Heart left ventricle (tissue), 16 donors: ENCODE measurements around the gene WDTC1. TPM values are rescaled to one million over a fixed set of nuclear protein-coding genes. Genes with fewer than 3 reads are reported as not detected.

Experiments used
- ATAC-seq, 4 donors: fragments of 200-7000 bp; cut with Tn5 transposase; one replicate each; pipeline ENCODE4 v1.9.1; 2020 to 2022; ENCODE audit warnings: moderate library complexity in 4 of 4, mild to moderate bottlenecking in 3 of 4, moderate number of reproducible peaks in 1 of 4
- DNase-seq, 5 donors: peaks; one replicate each; pipeline ENCODE4 v3.0.0-alpha.2; 2020
- H3K27ac ChIP-seq, 12 donors: fragments of 200-600 bp; sonication (generic) in 4 of 12; one replicate each; pipeline versions ENCODE4 v1.5.0 to v1.8.0; 2016 to 2022; ENCODE audit warnings: mild to moderate bottlenecking in 2 of 12
- H3K27me3 ChIP-seq, 9 donors: fragments of 200-600 bp; sonication (generic) in 2 of 9; one replicate each; pipeline versions ENCODE4 v1.5.1 to v1.8.0; 2016 to 2022; ENCODE audit warnings: mild to moderate bottlenecking in 3 of 9
- H3K36me3 ChIP-seq, 9 donors: fragments of 200-600 bp; sonication (generic) in 2 of 9; one replicate each; pipeline versions ENCODE4 v1.5.0 to v1.8.0; 2018 to 2022; ENCODE audit warnings: mild to moderate bottlenecking in 2 of 9
- H3K4me1 ChIP-seq, 12 donors: fragments of 200-600 bp; sonication (generic) in 4 of 12; one replicate each; pipeline versions ENCODE4 v1.5.0 to v1.8.0; 2016 to 2022; ENCODE audit warnings: mild to moderate bottlenecking in 3 of 12
- H3K4me3 ChIP-seq, 12 donors: fragments of 200-600 bp; sonication (generic) in 4 of 12; one replicate each; pipeline versions ENCODE4 v1.5.0 to v1.8.0; 2017 to 2022; ENCODE audit warnings: mild to moderate bottlenecking in 9 of 12, moderate library complexity in 4 of 12
- H3K9me3 ChIP-seq, 12 donors: fragments of 200-600 bp; sonication (generic) in 4 of 12; one replicate each; pipeline versions ENCODE4 v1.5.0 to v1.8.0; 2016 to 2022; ENCODE audit warnings: mild to moderate bottlenecking in 1 of 12
- POLR2A ChIP-seq, 2 donors: fragments of 450-650 bp; IDR thresholded peaks; one replicate each; pipeline ENCODE4 v1.6.1; 2017; ENCODE audit warnings: antibody characterized with exemption in 2 of 2, mild to moderate bottlenecking in 2 of 2, moderate library complexity in 2 of 2
- WGBS, 4 donors: extraction: QIAGEN DNeasy Blood & Tissue Kit in 2 of 4; methylation state at CpG; one replicate each; pipeline versions ENCODE4 v1.1.5 to v1.1.7; 2013 to 2018; 5-methylcytosine and 5-hydroxymethylcytosine counted together
- intact Hi-C, 10 donors: fragments of 100-400 bp; cut with DNase I; formaldehyde crosslinking; loops; one replicate each; pipeline versions ENCODE4 v1.11.1 to v1.14.2; 2022
- polyA plus RNA-seq, 2 donors: library from polyadenylated mRNA; stranded (reverse); fragments of 200-250 nt; gene quantifications; one replicate each; pipeline ENCODE4 v1.2.3, GENCODE V29; 2013
- total RNA-seq, 9 donors: library from RNA; depleted of rRNA in 2 of 9; stranded (reverse); fragments of >200 nt in 2 of 9; fragmentation: NEBNext Ultra II Directional in 3 of 9; extraction: Animal tissue kit (Norgen Biotek cat#: 25700) in 3 of 9; gene quantifications; one replicate each; pipeline versions ENCODE4 v1.1.0 to v1.2.4, GENCODE V29; 2016 to 2023
- TF ChIP-seq, protein P1 (sequence below), 12 donors: fragments of 200-600 bp; sonication (generic) in 4 of 12; IDR thresholded peaks; one replicate each; pipeline versions ENCODE4 v1.5.0 to v1.8.0; 2018 to 2022; ENCODE audit warnings: antibody characterized with exemption in 12 of 12, mild to moderate bottlenecking in 5 of 12
- donor health status: ischemic (EF 13 %, LVEDD 7.1; RV severe dilation, severe dysfunction).
- donor health status: healthy with polysubstance abuse.
- donor health status: DM: no; HTN: yes; CAD: no.
- donor health status: DM: no; HTN: no; CAD: no.
- donor health status: ischemic (EF 25% LVEDD 6.9; RV normal size, moderate dysfunction).
- donor health status: ischemic (EF 25% LVEDD 5.7; RV mildly dilated, moderate dysfunction).
- donor health status: healthy.
- donor health status: DM: yes; HTN: yes; CAD: no.
- donor health status: ischemic (EF 35%, LVEDD 5.7; RV mildly dilated, moderate dysfunction).
- donor health status: nonischemic (EF 11% LVEDD 7.7; RV severe dilation, severe dysfunction).
- donor health status: DM: yes; HTN: yes; CAD: no.
- donor health status: PGD.
- donor health status: ischemic (EF 29% LVEDD 5.4; RV normal size, mild dysfunction).
- donor health status: nonischemic (EF 23%, LVEDD 6.1; RV moderate dilation, normal function).

The WDTC1 gene
- total and polyA plus RNA-seq, 11 donors = 30.8 to 94.5 (median 59.6) TPM

DNA sequence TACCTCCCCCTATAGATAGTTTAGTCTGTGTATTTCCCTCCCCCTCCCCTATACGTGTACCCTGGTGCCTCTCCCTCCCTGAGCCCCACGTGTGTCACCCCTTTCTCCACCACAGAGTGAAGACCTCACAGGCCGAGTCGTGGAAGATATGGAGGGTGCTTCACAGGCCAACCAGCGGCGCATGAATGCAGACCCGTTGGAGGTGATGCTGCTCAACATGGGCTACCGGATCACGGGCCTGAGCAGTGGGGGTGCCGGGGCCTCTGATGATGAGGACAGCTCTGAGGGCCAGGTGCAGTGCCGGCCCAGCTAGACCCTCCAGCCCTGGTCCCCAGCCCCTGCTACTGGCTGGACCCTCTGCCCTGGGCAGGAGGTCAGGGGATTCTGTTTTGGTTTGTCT, 71.6 kb downstream of the WDTC1 start:
- WGBS, 4 donors = 87 to 91% (median 89%) methylated on average over 11 of the region's 11 CpGs
- intact Hi-C loops = loop anchor here in 3 of 10 donors (5.0 to 10.0 kb wide), 3 partner anchors 36 to 359 kb away; partner anchors contain the start of gene SYTL1 (in 1 of the 3)
- peaks cover 0 to 71% (median 51%) of the 10 kb centered on the region in 9 donors for H3K36me3 ChIP-seq
- no peak overlapping the region for H3K27ac ChIP-seq
- no peaks in the 10 kb centered on the region for H3K27me3 ChIP-seq
- no peaks in the 10 kb centered on the region for H3K9me3 ChIP-seq
- H3K4me1 ChIP-seq = peaks cover 0 to 6% (median 3%) of the 10 kb centered on the region in 12 donors
- DNase-seq (no peak), ATAC-seq (no peak)
- H3K4me3 ChIP-seq = no peak overlapping the region
- TF ChIP-seq POLR2A (IDR thresholded peaks at IDR 0.05) = no peak
- TF ChIP-seq, protein P1, sequence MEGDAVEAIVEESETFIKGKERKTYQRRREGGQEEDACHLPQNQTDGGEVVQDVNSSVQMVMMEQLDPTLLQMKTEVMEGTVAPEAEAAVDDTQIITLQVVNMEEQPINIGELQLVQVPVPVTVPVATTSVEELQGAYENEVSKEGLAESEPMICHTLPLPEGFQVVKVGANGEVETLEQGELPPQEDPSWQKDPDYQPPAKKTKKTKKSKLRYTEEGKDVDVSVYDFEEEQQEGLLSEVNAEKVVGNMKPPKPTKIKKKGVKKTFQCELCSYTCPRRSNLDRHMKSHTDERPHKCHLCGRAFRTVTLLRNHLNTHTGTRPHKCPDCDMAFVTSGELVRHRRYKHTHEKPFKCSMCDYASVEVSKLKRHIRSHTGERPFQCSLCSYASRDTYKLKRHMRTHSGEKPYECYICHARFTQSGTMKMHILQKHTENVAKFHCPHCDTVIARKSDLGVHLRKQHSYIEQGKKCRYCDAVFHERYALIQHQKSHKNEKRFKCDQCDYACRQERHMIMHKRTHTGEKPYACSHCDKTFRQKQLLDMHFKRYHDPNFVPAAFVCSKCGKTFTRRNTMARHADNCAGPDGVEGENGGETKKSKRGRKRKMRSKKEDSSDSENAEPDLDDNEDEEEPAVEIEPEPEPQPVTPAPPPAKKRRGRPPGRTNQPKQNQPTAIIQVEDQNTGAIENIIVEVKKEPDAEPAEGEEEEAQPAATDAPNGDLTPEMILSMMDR (IDR thresholded peaks at IDR 0.05) = no peak

DNA sequence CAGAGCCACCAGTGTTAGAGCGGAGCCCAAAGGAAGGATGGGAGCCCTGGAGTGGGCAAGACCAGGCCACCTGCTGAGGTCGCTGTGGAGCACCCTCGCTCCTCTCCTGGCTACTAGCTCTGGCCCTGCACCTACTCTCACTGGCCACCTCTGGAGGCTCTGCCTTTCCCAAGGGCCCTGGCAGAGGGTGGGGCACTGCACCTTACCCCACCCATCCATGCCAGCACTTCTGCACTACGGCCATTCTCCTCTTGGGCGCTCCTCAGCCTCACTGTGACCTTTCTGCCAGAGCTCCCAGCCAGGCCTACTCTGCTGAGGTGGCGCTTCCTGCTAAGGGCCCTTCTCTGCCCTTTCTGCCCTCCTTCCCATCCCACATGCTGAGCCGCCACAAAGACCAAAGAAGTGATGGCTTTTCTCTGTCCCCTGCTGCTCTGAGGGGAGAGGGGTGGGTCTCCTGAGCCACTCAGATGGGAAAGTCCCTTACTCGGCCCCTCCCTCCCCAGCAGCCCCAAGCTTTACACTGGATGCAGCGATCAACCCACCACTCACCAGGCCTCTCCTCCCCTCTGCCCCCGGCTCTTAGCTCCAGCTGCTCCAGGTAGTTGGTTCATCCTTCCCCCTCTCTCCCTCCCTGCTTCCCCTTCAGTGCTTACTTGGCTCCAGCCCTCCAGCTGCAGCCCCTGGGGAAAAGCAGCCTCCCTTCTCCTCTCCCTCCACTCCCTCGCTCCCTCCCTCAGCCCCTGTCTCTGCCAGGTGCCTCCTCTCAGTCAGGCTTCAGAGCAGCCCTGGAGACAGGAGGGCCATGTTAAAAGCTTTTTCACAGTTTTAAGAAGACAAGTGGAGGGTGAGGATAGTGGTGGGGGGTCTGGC, 72.7 kb downstream of the WDTC1 start:
- Histone ChIP-seq H3K4me1 (no peaks in the 10 kb centered on the region), H3K9me3 (no peaks in the 10 kb centered on the region), H3K27me3 (no peaks in the 10 kb centered on the region), H3K36me3 (peaks cover 0 to 67% (median 42%) of the 10 kb centered on the region in 9 donors), H3K4me3 (no peak overlapping the region), H3K27ac (no peak overlapping the region)
- no peak for TF ChIP-seq POLR2A (IDR thresholded peaks at IDR 0.05)
- TF ChIP-seq, protein P1 (IDR thresholded peaks at IDR 0.05) = no peak
- ATAC-seq (peak in 1 of 4 donors; percentile 14), DNase-seq (no peak)
- intact Hi-C loops = loop anchor here in 3 of 10 donors (5.0 to 10.0 kb wide), 3 partner anchors 35 to 358 kb away; partner anchors contain the start of gene SYTL1 (in 1 of the 3)
- 85 to 93% (median 87%) methylated on average over 10 to 11 of the region's 11 CpGs for WGBS, 4 donors

DNA sequence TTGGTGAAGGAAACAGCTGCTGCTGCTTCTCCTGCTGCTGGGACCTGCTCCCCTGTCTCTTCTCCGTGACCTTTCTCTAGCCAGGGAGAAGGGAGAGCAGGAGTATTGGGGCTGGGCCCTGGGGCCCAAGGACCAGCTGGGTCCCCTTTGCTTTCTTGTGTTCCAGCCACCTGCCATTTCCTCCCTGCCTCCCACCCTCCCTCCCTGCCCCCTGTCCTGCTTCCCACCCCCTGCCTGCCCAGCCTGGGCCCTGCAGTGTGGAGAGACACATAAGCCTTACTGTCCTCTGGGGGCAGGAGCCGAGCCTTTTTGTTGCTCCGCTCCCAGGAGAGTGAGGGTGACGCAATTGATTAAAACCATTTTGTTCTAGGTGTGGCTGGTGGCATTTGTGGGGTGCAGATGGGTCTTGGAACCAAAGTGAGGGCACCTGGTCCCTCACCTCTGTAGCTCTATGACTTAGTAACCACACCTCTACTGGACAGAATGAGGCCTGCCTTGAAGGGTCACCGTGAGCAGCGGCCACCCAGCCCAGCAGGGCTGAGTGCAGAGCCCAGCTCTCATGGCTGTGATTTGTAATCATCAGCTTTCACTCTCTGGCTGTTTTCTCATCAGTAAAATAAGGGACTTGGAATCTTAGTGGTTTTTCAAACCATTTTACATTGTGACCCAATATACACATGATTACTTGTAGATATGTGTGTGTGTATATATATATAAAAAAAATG, 73.6 kb downstream of the WDTC1 start:
- intact Hi-C loops = loop anchor here in 3 of 10 donors (5.0 to 10.0 kb wide), 3 partner anchors 34 to 357 kb away; partner anchors contain the start of gene SYTL1 (in 1 of the 3)
- H3K36me3 ChIP-seq = peaks cover 0 to 58% (median 36%) of the 10 kb centered on the region in 9 donors
- TF ChIP-seq, protein P1 (IDR thresholded peaks at IDR 0.05) = no peak
- no peak for TF ChIP-seq POLR2A (IDR thresholded peaks at IDR 0.05)
- no peaks in the 10 kb centered on the region for H3K4me1 ChIP-seq
- no peak overlapping the region for H3K4me3 ChIP-seq
- no peak overlapping the region for H3K27ac ChIP-seq
- 83 to 96% (median 86%) methylated on average over 6 of the region's 6 CpGs for WGBS, 4 donors
- DNase-seq (no peak), ATAC-seq (no peak)
- H3K9me3 ChIP-seq = no peaks in the 10 kb centered on the region
- no peaks in the 10 kb centered on the region for H3K27me3 ChIP-seq
